ENCODE data around the gene TCEANC. TPM values are rescaled to one million over a fixed set of nuclear protein-coding genes. Genes with fewer than 3 reads are reported as not detected.
"Not testable (repeated sequence)": the region's sequence is repeated elsewhere in the genome, so short reads cannot be mapped to it uniquely, and the experiment has no call there.

Gene TCEANC
- total and polyA plus RNA-seq, 2 donors from 2014 or later, result 2.6 to 5.3 TPM

GRCh38 chrX:13627306-13627705 lies 25.6 kb upstream of the TCEANC start:
- intact Hi-C loops (cut with DNase I), result no loop called here

GRCh38 chrX:13637224-13637623 lies 15.7 kb upstream of the TCEANC start:
- FAIRE-seq; intact Hi-C loops (cut with DNase I): not testable (repeated sequence)

More at GRCh38 chrX:13627306-13627705, 25.6 kb upstream of the TCEANC start:
- no peaks in the 10 kb centered on the region for H3K4me1 ChIP-seq (ENCODE audit: control insufficient read depth in 2 of 3, insufficient read depth in 2 of 3, low read depth in 1 of 3, low read length in 3 of 3)
- no peak for DNase-seq
- no peaks in the 10 kb centered on the region for H3K36me3 ChIP-seq (ENCODE audit: control insufficient read depth in 2 of 3, insufficient read depth in 3 of 3, low read length in 3 of 3)
- no peak for FAIRE-seq
- H3K4me3 ChIP-seq (ENCODE audit: low read length in 3 of 3), result no peak overlapping the region
- TF ChIP-seq CTCF (IDR thresholded peaks at IDR 0.05; ENCODE audit: borderline replicate concordance, extremely low read depth, insufficient read depth), result no peak
- no peak overlapping the region for H3K9ac ChIP-seq (ENCODE audit: low read length in 3 of 3)
- H3K27ac ChIP-seq (ENCODE audit: low read depth in 2 of 2, low read length in 2 of 2), result no peak overlapping the region
- peaks cover 2% of the 10 kb centered on the region for H3K27me3 ChIP-seq (ENCODE audit: control insufficient read depth, insufficient read depth, low read length)
- H3K9me3 ChIP-seq (ENCODE audit: control insufficient read depth in 2 of 3, insufficient read depth in 1 of 3, low read length in 3 of 3), result peaks cover 0 to 1% (median 0%) of the 10 kb centered on the region in 3 donors

GRCh38 chrX:13638021-13638420 lies 14.9 kb upstream of the TCEANC start:
- no peak overlapping the region for H3K9ac ChIP-seq (ENCODE audit: low read length in 3 of 3)
- peaks cover 9% of the 10 kb centered on the region for H3K27me3 ChIP-seq (ENCODE audit: control insufficient read depth, insufficient read depth, low read length)
- DNase-seq (no peak), FAIRE-seq (no peak)
- no peak overlapping the region for H3K4me3 ChIP-seq (ENCODE audit: low read length in 3 of 3)
- TF ChIP-seq CTCF (IDR thresholded peaks at IDR 0.05; ENCODE audit: borderline replicate concordance, extremely low read depth, insufficient read depth), result no peak
- H3K9me3 ChIP-seq (ENCODE audit: control insufficient read depth in 2 of 3, insufficient read depth in 1 of 3, low read length in 3 of 3), result peaks cover 2 to 3% (median 2%) of the 10 kb centered on the region in 3 donors
- intact Hi-C loops (cut with DNase I), result no loop called here
- no peak overlapping the region for H3K27ac ChIP-seq (ENCODE audit: low read depth in 2 of 2, low read length in 2 of 2)
- no peaks in the 10 kb centered on the region for H3K36me3 ChIP-seq (ENCODE audit: control insufficient read depth in 2 of 3, insufficient read depth in 3 of 3, low read length in 3 of 3)
- no peaks in the 10 kb centered on the region for H3K4me1 ChIP-seq (ENCODE audit: control insufficient read depth in 2 of 3, insufficient read depth in 2 of 3, low read depth in 1 of 3, low read length in 3 of 3)

More at GRCh38 chrX:13637224-13637623, 15.7 kb upstream of the TCEANC start:
- not testable (repeated sequence) for H3K27ac ChIP-seq (ENCODE audit: low read depth in 2 of 2, low read length in 2 of 2); DNase-seq; H3K9me3 ChIP-seq (ENCODE audit: control insufficient read depth in 2 of 3, insufficient read depth in 1 of 3, low read length in 3 of 3); H3K36me3 ChIP-seq (ENCODE audit: control insufficient read depth in 2 of 3, insufficient read depth in 3 of 3, low read length in 3 of 3); H3K4me1 ChIP-seq (ENCODE audit: control insufficient read depth in 2 of 3, insufficient read depth in 2 of 3, low read depth in 1 of 3, low read length in 3 of 3); H3K9ac ChIP-seq (ENCODE audit: low read length in 3 of 3); H3K4me3 ChIP-seq (ENCODE audit: low read length in 3 of 3)
- H3K27me3 ChIP-seq (ENCODE audit: control insufficient read depth, insufficient read depth, low read length), result peaks cover 11% of the 10 kb centered on the region

GRCh38 chrX:13638826-13639225 lies 14.1 kb upstream of the TCEANC start:
- peaks cover 7% of the 10 kb centered on the region for H3K27me3 ChIP-seq (ENCODE audit: control insufficient read depth, insufficient read depth, low read length)
- intact Hi-C loops (cut with DNase I), result no loop called here
- no peaks in the 10 kb centered on the region for H3K36me3 ChIP-seq (ENCODE audit: control insufficient read depth in 2 of 3, insufficient read depth in 3 of 3, low read length in 3 of 3)
- FAIRE-seq (peak; percentile 97), DNase-seq (peak in 2 of 5 donors; percentile 34 to 47)
- no peak overlapping the region for H3K4me3 ChIP-seq (ENCODE audit: low read length in 3 of 3)
- no peak overlapping the region for H3K27ac ChIP-seq (ENCODE audit: low read depth in 2 of 2, low read length in 2 of 2)
- H3K9me3 ChIP-seq (ENCODE audit: control insufficient read depth in 2 of 3, insufficient read depth in 1 of 3, low read length in 3 of 3), result peaks cover 2 to 3% (median 2%) of the 10 kb centered on the region in 3 donors
- H3K4me1 ChIP-seq (ENCODE audit: control insufficient read depth in 2 of 3, insufficient read depth in 2 of 3, low read depth in 1 of 3, low read length in 3 of 3), result no peaks in the 10 kb centered on the region
- H3K9ac ChIP-seq (ENCODE audit: low read length in 3 of 3), result no peak overlapping the region
- TF ChIP-seq CTCF (IDR thresholded peaks at IDR 0.05; ENCODE audit: borderline replicate concordance, extremely low read depth, insufficient read depth), result no peak

GRCh38 chrX:13641684-13642083 lies 11.3 kb upstream of the TCEANC start:
- H3K36me3 ChIP-seq (ENCODE audit: control insufficient read depth in 2 of 3, insufficient read depth in 3 of 3, low read length in 3 of 3); FAIRE-seq; H3K9me3 ChIP-seq (ENCODE audit: control insufficient read depth in 2 of 3, insufficient read depth in 1 of 3, low read length in 3 of 3); H3K4me3 ChIP-seq (ENCODE audit: low read length in 3 of 3); H3K4me1 ChIP-seq (ENCODE audit: control insufficient read depth in 2 of 3, insufficient read depth in 2 of 3, low read depth in 1 of 3, low read length in 3 of 3); H3K27me3 ChIP-seq (ENCODE audit: control insufficient read depth, insufficient read depth, low read length); DNase-seq; H3K9ac ChIP-seq (ENCODE audit: low read length in 3 of 3); H3K27ac ChIP-seq (ENCODE audit: low read depth in 2 of 2, low read length in 2 of 2): not testable (repeated sequence)
- intact Hi-C loops (cut with DNase I), result loop anchor here (10.0 kb wide), 1 partner anchor 137 kb away; no protein-coding TSS in a partner anchor

Data from kidney (tissue), 14 donors.